GM19372 (cell line): ENCODE results near the gene UGT1A10.

Experiments
- ATAC-seq: cut with Tn5 transposase; IDR thresholded peaks from one replicate; pipeline ENCODE4 v1.9.1; 2021; ENCODE audit warnings: mild to moderate bottlenecking, low read depth, moderate library complexity; ENCODE audit not compliant: unreplicated experiment

The UGT1A10 gene

GRCh38 chr2:233768076-233768475 lies 131.8 kb downstream of the UGT1A10 start:
- ATAC-seq = no peak

GRCh38 chr2:233769260-233769659 lies 133.0 kb downstream of the UGT1A10 start:
- no peak for ATAC-seq

- ATAC-seq = no peak
Measured at GRCh38 chr2:233772153-233772552, 135.9 kb downstream of the UGT1A10 start.

DNA sequence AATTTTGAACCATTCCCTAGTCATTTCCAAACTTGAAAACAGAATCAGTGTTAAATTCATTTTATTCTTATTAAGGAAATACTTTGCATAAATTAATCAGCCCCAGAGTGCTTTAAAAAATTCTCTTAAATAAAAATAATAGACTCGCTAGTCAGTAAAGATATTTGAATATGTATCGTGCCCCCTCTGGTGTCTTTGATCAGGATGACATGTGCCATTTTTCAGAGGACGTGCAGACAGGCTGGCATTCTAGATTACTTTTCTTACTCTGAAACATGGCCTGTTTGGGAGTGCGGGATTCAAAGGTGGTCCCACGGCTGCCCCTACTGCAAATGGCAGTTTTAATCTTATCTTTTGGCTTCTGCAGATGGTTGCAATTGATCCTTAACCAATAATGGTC lies 136.3 kb downstream of the UGT1A10 start:
- no peak for ATAC-seq

DNA sequence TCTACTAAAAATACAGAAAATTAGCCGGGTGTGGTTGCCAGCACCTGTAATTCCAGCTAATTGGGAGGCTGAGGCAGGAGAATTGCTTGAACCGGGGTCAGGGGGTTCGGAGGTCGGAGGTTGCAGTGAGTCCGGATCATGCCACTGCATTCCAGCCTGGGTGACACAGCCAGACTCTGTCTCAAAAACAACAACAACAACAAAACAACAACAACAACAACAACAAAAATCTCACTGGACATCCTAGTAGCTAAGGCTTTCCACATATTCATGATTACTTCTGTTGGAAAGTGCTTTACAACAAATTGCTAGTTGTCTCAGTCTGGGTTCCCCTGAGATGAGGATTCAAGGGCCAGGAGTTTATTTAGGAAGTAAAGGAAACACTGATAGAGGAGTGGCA lies 137.6 kb downstream of the UGT1A10 start:
- ATAC-seq = no peak

- ATAC-seq = no peak
Measured at GRCh38 chr2:233775414-233775813, 139.2 kb downstream of the UGT1A10 start.

DNA sequence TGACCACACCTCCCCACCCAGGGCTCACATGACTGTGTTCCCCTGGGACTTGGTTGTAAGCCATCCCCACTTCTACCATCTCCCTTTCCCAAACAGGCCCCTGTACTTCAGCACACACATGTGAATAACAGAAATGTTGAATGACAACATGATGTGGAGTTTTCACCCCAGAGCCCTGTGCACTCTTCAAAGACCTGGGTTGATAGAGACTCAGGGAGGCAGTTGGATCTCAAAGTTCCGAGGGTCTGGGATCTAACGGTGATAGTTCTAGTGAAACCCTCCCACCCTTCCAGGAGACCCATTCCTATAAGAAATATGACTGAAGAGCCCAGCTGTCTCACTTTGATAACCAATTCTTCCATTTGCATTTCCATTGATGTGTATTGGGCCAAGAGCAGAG lies 141.8 kb downstream of the UGT1A10 start, which contains the start of gene MROH2A:
MROH2A (plus strand) TSS at position 301 of the 400 bp plus-strand sequence. CDS start 1,029 bp downstream, outside the sequence.
- ATAC-seq = no peak

- no peak for ATAC-seq
Measured at GRCh38 chr2:233779722-233780121, 143.5 kb downstream of the UGT1A10 start.

DNA sequence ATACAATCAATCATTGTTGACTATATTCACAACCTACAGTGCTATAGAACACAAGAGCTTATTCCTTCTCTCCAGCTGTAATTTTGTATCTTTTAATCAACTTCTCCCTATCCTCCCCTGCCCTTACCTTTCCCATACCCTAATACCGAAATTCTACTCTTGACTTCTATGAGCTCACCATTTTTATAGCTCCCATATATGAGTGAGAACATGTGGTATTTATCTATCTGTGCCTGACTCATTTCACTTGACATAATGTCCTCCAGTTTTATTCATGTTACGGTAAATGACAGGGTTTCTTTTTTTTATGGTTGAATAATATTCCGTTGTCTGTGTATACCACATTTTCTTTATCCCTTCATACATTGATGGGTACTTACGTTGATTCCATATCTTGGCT lies 144.5 kb downstream of the UGT1A10 start:
- ATAC-seq = no peak

DNA sequence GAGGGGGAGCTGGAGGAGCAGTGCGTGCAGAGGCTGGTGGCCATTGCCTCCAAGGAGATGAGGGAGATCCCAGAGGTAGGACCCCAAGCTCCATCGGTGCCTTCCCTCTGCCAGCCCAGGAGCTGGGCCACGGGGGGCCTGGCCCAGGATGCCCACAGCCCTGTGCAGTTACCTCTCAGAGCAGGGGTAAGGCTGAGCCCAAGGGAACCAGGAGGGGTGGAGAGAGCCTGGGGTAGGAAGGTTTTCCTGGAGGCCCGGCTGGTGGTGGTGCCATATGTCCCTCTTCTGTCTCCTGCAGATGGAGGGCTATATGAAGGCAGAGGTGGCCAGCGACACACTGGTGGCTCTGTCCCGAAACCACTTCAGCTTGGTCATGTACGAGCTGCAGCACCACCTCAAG lies 153.3 kb downstream of the UGT1A10 start:
- no peak for ATAC-seq

- ATAC-seq = no peak
Measured at GRCh38 chr2:233791151-233791882, 155.1 kb downstream of the UGT1A10 start.

DNA sequence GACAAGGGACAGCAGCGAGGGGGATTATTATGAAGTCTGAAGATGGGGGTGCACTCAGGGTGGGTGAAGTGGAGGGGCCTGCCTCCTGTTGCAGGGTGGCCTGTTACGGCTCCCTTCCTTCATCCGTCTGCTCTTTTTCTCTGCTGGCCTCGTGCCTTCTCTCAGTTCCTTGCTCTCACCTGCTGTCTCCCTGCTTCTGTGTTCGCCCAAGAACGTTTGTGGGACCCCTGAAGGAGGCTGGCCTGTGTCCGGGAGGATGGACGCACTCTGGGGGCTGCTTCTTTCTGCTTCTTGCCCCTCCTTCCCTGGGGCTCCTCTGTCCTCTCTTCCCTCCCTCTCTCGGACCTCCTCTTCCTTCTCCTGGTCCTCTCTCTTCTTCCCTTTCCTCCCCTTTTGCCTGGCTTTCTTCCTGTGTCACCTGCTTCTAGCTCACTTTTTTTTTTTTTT lies 155.7 kb downstream of the UGT1A10 start:
- no peak for ATAC-seq

DNA sequence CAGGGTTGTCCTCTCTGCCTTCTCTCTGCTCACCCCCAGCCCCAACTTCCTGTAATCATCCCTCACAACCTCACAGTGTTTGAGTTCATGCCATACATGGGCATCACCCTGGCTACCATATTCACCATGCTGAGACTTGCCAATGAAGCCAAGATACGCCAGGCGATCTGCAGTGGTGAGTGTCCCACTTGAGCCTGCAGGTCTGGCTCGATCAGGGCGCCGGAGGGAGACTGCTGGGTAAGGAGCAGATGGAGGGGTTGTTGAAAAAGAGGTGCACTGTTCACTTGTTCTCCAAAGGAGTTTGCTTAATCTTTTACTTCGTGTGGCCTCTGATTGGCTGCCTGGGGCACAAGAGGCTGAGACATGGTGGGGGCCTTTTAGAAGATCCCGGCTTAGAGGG lies 156.5 kb downstream of the UGT1A10 start:
- no peak for ATAC-seq

- no peak for ATAC-seq
Measured at GRCh38 chr2:233793465-233794127, 157.3 kb downstream of the UGT1A10 start.

GRCh38 chr2:233794128-233794658 lies 157.9 kb downstream of the UGT1A10 start:
- no peak for ATAC-seq

DNA sequence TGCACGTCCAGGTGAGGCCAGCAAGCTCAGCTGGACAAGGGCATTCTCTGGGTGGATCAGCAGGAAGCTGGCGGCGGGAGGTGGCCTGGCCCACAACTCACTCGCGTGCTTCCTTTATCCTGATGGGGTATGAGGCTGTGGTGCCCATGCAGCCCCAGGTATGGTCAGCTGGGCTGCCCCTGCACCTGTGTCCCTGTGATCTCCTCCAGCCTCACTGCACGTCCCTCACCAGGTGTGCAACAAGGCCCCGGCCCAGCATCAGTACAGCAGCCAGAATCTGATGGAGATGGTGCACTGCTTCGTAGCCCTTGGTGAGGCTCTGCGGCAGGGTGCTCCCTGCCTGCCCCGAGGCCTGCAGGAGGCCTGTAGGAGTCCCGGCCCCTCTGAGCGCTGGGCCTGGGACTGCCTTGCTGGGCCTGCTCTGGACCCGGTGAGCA lies 159.5 kb downstream of the UGT1A10 start:
- no peak for ATAC-seq

- no peak for ATAC-seq
Measured at GRCh38 chr2:233796254-233796653, 160.0 kb downstream of the UGT1A10 start.

DNA sequence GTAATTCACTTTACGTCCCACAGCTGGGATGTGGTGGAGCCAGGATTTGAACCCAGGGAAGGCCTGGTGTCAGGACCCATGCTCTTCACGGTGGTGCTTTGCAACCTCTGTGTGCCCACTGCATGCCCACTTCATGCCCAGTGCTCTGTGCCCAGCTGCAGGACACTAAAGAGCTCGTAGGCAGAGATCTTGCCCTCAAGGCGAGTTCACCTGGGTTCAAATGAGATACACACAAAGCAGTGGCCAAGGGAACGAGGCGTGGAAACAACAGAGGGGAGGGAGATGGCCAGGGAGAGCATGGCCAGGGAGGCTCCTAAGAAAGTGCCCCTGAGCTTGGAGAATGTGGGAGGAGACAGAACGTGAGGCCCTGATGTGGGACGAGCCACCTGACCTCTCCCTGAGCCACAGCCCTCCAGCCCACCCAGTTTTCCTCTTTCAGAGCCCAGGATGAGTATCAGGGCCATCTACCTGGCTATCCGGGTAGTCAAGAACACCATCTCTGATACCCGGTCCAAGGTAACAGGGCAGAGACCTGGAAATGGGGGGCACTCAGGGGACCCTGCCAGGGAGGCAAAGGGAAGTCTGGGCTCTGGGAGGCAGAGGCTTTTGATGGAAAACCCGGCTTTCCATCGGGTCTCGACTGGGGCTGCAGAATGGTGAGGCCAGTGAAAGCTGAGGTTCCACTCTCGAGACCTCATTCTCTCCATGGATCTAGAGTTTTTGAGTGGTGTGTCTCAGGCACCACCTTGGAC lies 162.3 kb downstream of the UGT1A10 start:
- ATAC-seq = no peak

DNA sequence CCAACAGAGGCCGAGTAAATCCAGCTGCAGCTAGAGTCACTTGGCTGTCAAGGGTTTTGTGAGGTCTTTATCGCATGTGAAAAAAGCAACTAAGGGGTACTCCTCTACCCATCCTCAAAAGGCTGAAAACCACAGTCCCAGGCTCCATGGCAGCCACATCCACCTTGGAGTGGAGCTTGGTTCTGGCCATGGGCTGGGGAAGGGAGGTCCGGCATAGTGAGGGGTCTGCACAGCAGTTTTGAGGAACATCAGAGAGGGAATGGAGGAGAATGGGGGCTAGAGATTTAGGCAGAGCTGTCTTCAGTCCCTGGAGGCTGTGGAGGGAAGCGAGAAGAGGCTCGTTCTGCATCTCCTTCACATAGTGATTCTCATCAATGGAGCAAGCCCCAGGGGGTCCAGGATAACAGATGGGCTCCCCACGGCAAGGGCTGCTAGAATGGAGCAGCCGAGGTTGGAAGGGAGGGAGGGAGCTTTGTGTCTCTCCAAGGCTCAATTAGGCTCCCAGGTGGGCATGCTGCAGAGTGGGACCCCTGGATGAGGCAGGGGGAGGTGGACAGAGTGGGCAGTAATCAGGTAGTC lies 162.9 kb downstream of the UGT1A10 start:
- ATAC-seq = no peak

- no peak for ATAC-seq
Measured at GRCh38 chr2:233799716-233800115, 163.5 kb downstream of the UGT1A10 start.

GRCh38 chr2:233800208-233800607 lies 164.0 kb downstream of the UGT1A10 start:
- no peak for ATAC-seq
